ENCODE data around the gene ADAMTSL3.
A peak's percentile ranks its signal among the peaks of the same experiment; 100 is the strongest.
"Not testable (repeated sequence)": the region's sequence is repeated elsewhere in the genome, so short reads cannot be mapped to it uniquely, and the experiment has no call there.

The ADAMTSL3 gene

DNA sequence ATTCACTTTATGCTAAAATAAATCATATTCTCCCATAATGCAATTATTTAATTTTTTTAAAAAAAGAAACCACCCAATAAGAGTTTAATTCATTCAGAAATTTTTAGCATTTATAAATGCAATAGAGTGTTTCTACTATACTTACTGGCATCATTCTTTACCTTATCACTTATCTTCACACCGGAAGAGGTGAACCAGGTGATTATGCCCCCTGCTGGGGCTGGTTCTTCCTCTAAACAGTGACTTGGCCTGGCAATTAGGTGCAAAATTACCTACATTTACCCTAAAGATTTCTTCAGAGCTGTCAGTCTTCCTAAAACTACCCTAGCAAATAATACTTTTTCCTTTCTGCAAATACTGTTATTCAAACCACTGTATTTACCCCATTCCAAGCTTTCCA, 397.2 kb downstream of the ADAMTSL3 start:
- no CpG with 5 or more reads among the region's 1 CpG for WGBS (ENCODE audit: insufficient coverage)
- H3K36me3 ChIP-seq (ENCODE audit: control insufficient read depth in 4 of 4, insufficient read depth in 4 of 4, low read length in 3 of 4); H3K27ac ChIP-seq (ENCODE audit: insufficient read depth in 1 of 2, low read depth in 1 of 2, low read length in 2 of 2, poor library complexity in 1 of 2, severe bottlenecking in 2 of 2); H3K4me3 ChIP-seq (ENCODE audit: control insufficient read depth in 1 of 7, extremely low read depth in 1 of 7, insufficient read depth in 4 of 7, low read depth in 2 of 7, low read length in 6 of 7); CTCF ChIA-PET; DNase-seq; H3K27me3 ChIP-seq (replicated peaks in 2 of 5; ENCODE audit: control insufficient read depth in 4 of 5, insufficient read depth in 5 of 5, low read length in 4 of 5); POLR2A ChIA-PET; H3K4me1 ChIP-seq (ENCODE audit: control extremely low read depth in 1 of 4, control insufficient read depth in 4 of 4, insufficient read depth in 4 of 4, low read length in 3 of 4): not testable (repeated sequence)
- peaks cover 0 to 12% (median 0%) of the 10 kb centered on the region in 5 experiments for H3K9me3 ChIP-seq (ENCODE audit: control extremely low read depth in 1 of 5, control insufficient read depth in 4 of 5, insufficient read depth in 2 of 5, low read depth in 1 of 5, low read length in 4 of 5)

- POLR2A ChIA-PET: interaction anchor here (0.6 kb wide), 1 partner anchor 1099 kb away, joined by 4 read pairs; no protein-coding TSS in a partner anchor
- no CpG with 5 or more reads among the region's 1 CpG for WGBS (ENCODE audit: insufficient coverage)
Measured at GRCh38 chr15:84054544-84054943, 400.6 kb downstream of the ADAMTSL3 start.

DNA sequence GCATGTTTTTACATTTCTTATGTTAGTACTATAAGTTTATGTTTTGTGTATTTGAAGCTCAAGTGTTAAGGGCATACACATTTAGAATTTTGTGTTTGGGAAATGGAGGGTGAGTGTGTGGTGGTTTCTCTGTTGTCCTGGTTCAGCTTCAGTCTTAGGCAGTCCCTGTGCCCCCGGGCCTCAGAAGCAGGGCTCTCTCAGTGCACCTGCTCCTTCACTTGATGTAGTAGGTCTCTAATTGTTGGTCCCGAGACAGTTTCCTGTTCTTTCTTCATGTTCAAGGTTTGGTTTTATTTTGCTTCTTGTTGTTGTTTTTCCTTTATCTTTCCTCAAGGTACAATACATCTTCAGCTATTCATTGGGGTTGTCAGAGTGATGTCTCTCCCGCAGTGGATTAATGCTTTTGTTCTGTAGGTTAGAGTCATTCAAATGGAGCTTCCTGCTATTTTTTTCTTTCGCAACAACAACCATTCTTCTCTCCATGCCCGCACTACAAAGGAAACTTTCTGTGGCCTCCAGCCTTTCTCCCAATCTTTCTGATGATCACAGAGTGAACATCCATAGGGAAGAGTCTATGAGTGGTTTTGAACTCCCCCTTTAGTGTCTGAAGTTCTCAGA, 403.9 kb downstream of the ADAMTSL3 start:
- H3K27ac ChIP-seq (ENCODE audit: insufficient read depth in 1 of 2, low read depth in 1 of 2, low read length in 2 of 2, poor library complexity in 1 of 2, severe bottlenecking in 2 of 2): no peak overlapping the region
- ChIA-PET POLR2A (no interaction called here), CTCF (no interaction called here)
- no peaks in the 10 kb centered on the region for H3K27me3 ChIP-seq (replicated peaks in 2 of 5; ENCODE audit: control insufficient read depth in 4 of 5, insufficient read depth in 5 of 5, low read length in 4 of 5)
- H3K36me3 ChIP-seq (ENCODE audit: control insufficient read depth in 4 of 4, insufficient read depth in 4 of 4, low read length in 3 of 4): no peaks in the 10 kb centered on the region
- WGBS (ENCODE audit: insufficient coverage): 93% methylated on average over 2 of the region's 5 CpGs
- H3K4me3 ChIP-seq (ENCODE audit: control insufficient read depth in 1 of 7, extremely low read depth in 1 of 7, insufficient read depth in 4 of 7, low read depth in 2 of 7, low read length in 6 of 7): no peak overlapping the region
- peaks cover 0 to 10% (median 4%) of the 10 kb centered on the region in 5 experiments for H3K9me3 ChIP-seq (ENCODE audit: control extremely low read depth in 1 of 5, control insufficient read depth in 4 of 5, insufficient read depth in 2 of 5, low read depth in 1 of 5, low read length in 4 of 5)
- H3K4me1 ChIP-seq (ENCODE audit: control extremely low read depth in 1 of 4, control insufficient read depth in 4 of 4, insufficient read depth in 4 of 4, low read length in 3 of 4): no peaks in the 10 kb centered on the region
- no peak for DNase-seq

More at GRCh38 chr15:84054544-84054943, 400.6 kb downstream of the ADAMTSL3 start:
- H3K4me3 ChIP-seq (ENCODE audit: control insufficient read depth in 1 of 7, extremely low read depth in 1 of 7, insufficient read depth in 4 of 7, low read depth in 2 of 7, low read length in 6 of 7); H3K27ac ChIP-seq (ENCODE audit: insufficient read depth in 1 of 2, low read depth in 1 of 2, low read length in 2 of 2, poor library complexity in 1 of 2, severe bottlenecking in 2 of 2); H3K9me3 ChIP-seq (ENCODE audit: control extremely low read depth in 1 of 5, control insufficient read depth in 4 of 5, insufficient read depth in 2 of 5, low read depth in 1 of 5, low read length in 4 of 5); CTCF ChIA-PET; DNase-seq; H3K27me3 ChIP-seq (replicated peaks in 2 of 5; ENCODE audit: control insufficient read depth in 4 of 5, insufficient read depth in 5 of 5, low read length in 4 of 5); H3K4me1 ChIP-seq (ENCODE audit: control extremely low read depth in 1 of 4, control insufficient read depth in 4 of 4, insufficient read depth in 4 of 4, low read length in 3 of 4); H3K36me3 ChIP-seq (ENCODE audit: control insufficient read depth in 4 of 4, insufficient read depth in 4 of 4, low read length in 3 of 4): not testable (repeated sequence)

GRCh38 chr15:84063674-84064073, 409.8 kb downstream of the ADAMTSL3 start:
- WGBS (ENCODE audit: insufficient coverage): 50% methylated on average over 1 of the region's 2 CpGs

DNA sequence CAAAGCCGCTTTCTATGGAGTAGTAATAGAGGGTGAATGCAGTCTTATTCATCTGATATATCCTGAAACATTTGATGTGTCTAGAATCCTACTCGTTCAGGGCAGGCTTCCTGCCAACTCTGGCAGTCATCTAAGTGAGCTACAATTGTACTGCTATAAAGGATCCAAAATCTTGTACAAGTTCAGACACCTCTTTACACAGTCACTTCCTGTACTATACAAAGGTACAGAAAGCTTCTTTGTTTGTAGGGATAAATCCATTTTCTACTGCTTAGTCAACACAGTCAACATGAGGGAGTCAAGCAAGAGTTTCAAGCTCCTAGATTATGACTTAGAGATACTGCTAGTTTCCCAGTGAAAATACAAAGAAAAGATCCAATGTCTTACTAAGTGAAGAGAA, 414.8 kb downstream of the ADAMTSL3 start:
- H3K27me3 ChIP-seq (replicated peaks in 2 of 5; ENCODE audit: control insufficient read depth in 4 of 5, insufficient read depth in 5 of 5, low read length in 4 of 5); CTCF ChIA-PET; DNase-seq; H3K4me1 ChIP-seq (ENCODE audit: control extremely low read depth in 1 of 4, control insufficient read depth in 4 of 4, insufficient read depth in 4 of 4, low read length in 3 of 4); H3K9me3 ChIP-seq (ENCODE audit: control extremely low read depth in 1 of 5, control insufficient read depth in 4 of 5, insufficient read depth in 2 of 5, low read depth in 1 of 5, low read length in 4 of 5); H3K4me3 ChIP-seq (ENCODE audit: control insufficient read depth in 1 of 7, extremely low read depth in 1 of 7, insufficient read depth in 4 of 7, low read depth in 2 of 7, low read length in 6 of 7); H3K27ac ChIP-seq (ENCODE audit: insufficient read depth in 1 of 2, low read depth in 1 of 2, low read length in 2 of 2, poor library complexity in 1 of 2, severe bottlenecking in 2 of 2); POLR2A ChIA-PET; H3K36me3 ChIP-seq (ENCODE audit: control insufficient read depth in 4 of 4, insufficient read depth in 4 of 4, low read length in 3 of 4): not testable (repeated sequence)
- WGBS (ENCODE audit: insufficient coverage): no CpG with 5 or more reads among the region's 2 CpGs

More at GRCh38 chr15:84063674-84064073, 409.8 kb downstream of the ADAMTSL3 start:
- POLR2A ChIA-PET; H3K36me3 ChIP-seq (ENCODE audit: control insufficient read depth in 4 of 4, insufficient read depth in 4 of 4, low read length in 3 of 4); CTCF ChIA-PET; H3K4me3 ChIP-seq (ENCODE audit: control insufficient read depth in 1 of 7, extremely low read depth in 1 of 7, insufficient read depth in 4 of 7, low read depth in 2 of 7, low read length in 6 of 7); H3K27ac ChIP-seq (ENCODE audit: insufficient read depth in 1 of 2, low read depth in 1 of 2, low read length in 2 of 2, poor library complexity in 1 of 2, severe bottlenecking in 2 of 2); H3K4me1 ChIP-seq (ENCODE audit: control extremely low read depth in 1 of 4, control insufficient read depth in 4 of 4, insufficient read depth in 4 of 4, low read length in 3 of 4); H3K27me3 ChIP-seq (replicated peaks in 2 of 5; ENCODE audit: control insufficient read depth in 4 of 5, insufficient read depth in 5 of 5, low read length in 4 of 5): not testable (repeated sequence)
- peak in 1 of 3 donors; percentile 3 for DNase-seq
- H3K9me3 ChIP-seq (ENCODE audit: control extremely low read depth in 1 of 5, control insufficient read depth in 4 of 5, insufficient read depth in 2 of 5, low read depth in 1 of 5, low read length in 4 of 5): peaks cover 0 to 18% (median 6%) of the 10 kb centered on the region in 5 experiments

DNA sequence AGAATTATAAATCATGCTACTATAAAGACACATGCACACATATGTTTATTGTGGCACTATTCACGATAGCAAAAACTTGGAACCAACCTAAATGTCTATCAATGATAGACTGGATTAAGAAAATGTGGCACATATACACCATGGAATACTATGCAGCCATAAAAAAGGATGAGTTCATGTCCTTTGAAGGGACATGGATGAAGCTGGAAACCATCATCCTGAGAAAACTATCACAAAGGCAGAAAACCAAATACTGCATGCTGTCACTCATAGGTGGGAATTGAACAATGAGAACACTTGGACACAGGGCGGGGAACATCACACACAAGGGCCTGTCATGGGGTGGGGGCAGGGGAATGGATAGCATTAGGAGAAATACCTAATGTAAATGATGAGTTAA, 424.1 kb downstream of the ADAMTSL3 start:
- H3K27me3 ChIP-seq (replicated peaks in 2 of 5; ENCODE audit: control insufficient read depth in 4 of 5, insufficient read depth in 5 of 5, low read length in 4 of 5): peaks cover 0 to 24% (median 10%) of the 10 kb centered on the region in 5 experiments
- DNase-seq; H3K36me3 ChIP-seq (ENCODE audit: control insufficient read depth in 4 of 4, insufficient read depth in 4 of 4, low read length in 3 of 4); CTCF ChIA-PET; H3K4me1 ChIP-seq (ENCODE audit: control extremely low read depth in 1 of 4, control insufficient read depth in 4 of 4, insufficient read depth in 4 of 4, low read length in 3 of 4); H3K9me3 ChIP-seq (ENCODE audit: control extremely low read depth in 1 of 5, control insufficient read depth in 4 of 5, insufficient read depth in 2 of 5, low read depth in 1 of 5, low read length in 4 of 5); H3K4me3 ChIP-seq (ENCODE audit: control insufficient read depth in 1 of 7, extremely low read depth in 1 of 7, insufficient read depth in 4 of 7, low read depth in 2 of 7, low read length in 6 of 7); POLR2A ChIA-PET; H3K27ac ChIP-seq (ENCODE audit: insufficient read depth in 1 of 2, low read depth in 1 of 2, low read length in 2 of 2, poor library complexity in 1 of 2, severe bottlenecking in 2 of 2): not testable (repeated sequence)
- WGBS (ENCODE audit: insufficient coverage): no CpG with 5 or more reads among the region's 2 CpGs

DNA sequence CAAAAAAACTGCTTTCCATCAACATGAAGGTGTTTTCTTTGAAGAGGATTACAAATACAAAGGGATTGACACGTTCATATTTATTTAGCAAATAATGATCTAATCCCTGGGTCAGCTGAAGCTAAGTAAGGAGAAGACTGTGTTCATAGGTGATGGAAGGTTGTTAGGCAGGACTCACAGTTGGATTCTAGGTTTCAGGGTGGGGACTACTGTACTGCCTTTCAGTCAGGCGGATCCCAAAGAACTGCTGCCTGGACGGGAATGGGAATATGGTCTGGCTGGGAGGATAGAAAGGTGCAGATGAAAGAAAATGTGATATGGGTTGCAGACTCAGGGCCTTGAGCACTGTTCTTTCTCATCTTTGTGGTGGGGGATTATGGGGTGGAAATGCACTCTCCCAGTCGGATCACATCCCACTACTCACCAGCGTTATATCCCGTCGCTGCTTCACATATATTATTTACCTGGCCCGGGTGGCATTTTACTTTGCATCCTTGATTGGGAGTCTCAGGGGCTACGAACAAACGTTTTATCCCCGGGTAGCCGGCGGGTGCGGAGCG, 425.5 kb downstream of the ADAMTSL3 start:
- H3K9me3 ChIP-seq (ENCODE audit: control extremely low read depth in 1 of 5, control insufficient read depth in 4 of 5, insufficient read depth in 2 of 5, low read depth in 1 of 5, low read length in 4 of 5); H3K4me1 ChIP-seq (ENCODE audit: control extremely low read depth in 1 of 4, control insufficient read depth in 4 of 4, insufficient read depth in 4 of 4, low read length in 3 of 4); CTCF ChIA-PET; H3K36me3 ChIP-seq (ENCODE audit: control insufficient read depth in 4 of 4, insufficient read depth in 4 of 4, low read length in 3 of 4); H3K27ac ChIP-seq (ENCODE audit: insufficient read depth in 1 of 2, low read depth in 1 of 2, low read length in 2 of 2, poor library complexity in 1 of 2, severe bottlenecking in 2 of 2); POLR2A ChIA-PET; DNase-seq: not testable (repeated sequence)
- Histone ChIP-seq H3K27me3 (replicated peaks in 2 of 5; ENCODE audit: control insufficient read depth in 4 of 5, insufficient read depth in 5 of 5, low read length in 4 of 5) (peaks cover 0 to 24% (median 10%) of the 10 kb centered on the region in 5 experiments), H3K4me3 (ENCODE audit: control insufficient read depth in 1 of 7, extremely low read depth in 1 of 7, insufficient read depth in 4 of 7, low read depth in 2 of 7, low read length in 6 of 7) (peak overlapping the region in 3 of 7 experiments; percentile 67 to 75 (median 72))
- WGBS (ENCODE audit: insufficient coverage): 5% methylated on average over 8 of the region's 15 CpGs

Data from common myeloid progenitor, CD34-positive (primary cell).